ENCODE results near the gene RAB40A. TPM values are rescaled to one million over a fixed set of nuclear protein-coding genes. Genes with fewer than 3 reads are reported as not detected.

RAB40A gene
- total RNA-seq, 1 experiment from 2014 or later, result not detected

- TF ChIP-seq ZNF274 (IDR thresholded peaks at IDR 0.05; ENCODE audit: low read depth, low read length) (no peak), CTCF (IDR thresholded peaks at IDR 0.05 in 2 of 3, conservative IDR thresholded peaks at IDR 0.05 in 1 of 3; ENCODE audit: borderline replicate concordance in 1 of 3, insufficient read depth in 1 of 3, low read depth in 2 of 3, low read length in 2 of 3) (no peak), POLR2AphosphoS5 (IDR thresholded peaks at IDR 0.05; ENCODE audit: low read depth, low read length) (no peak)
Measured at GRCh38 chrX:103510031-103510430, 9.3 kb downstream of the RAB40A start (continued).

GRCh38 chrX:103503853-103504207 lies 15.5 kb downstream of the RAB40A start:
- no peaks in the 10 kb centered on the region for H3K79me2 ChIP-seq (ENCODE audit: insufficient read depth, low read length)
- POLR2A ChIA-PET, result no interaction called here
- H3K36me3 ChIP-seq (ENCODE audit: control insufficient read depth in 1 of 2, insufficient read depth in 2 of 2, low read length in 2 of 2), result no peaks in the 10 kb centered on the region
- no peak for TF ChIP-seq EGR1 (IDR thresholded peaks at IDR 0.05; ENCODE audit: low read depth)
- no peak for TF ChIP-seq FOSL1 (IDR thresholded peaks at IDR 0.05; ENCODE audit: low read depth)
- TF ChIP-seq REST (IDR thresholded peaks at IDR 0.05; ENCODE audit: low read depth), result no peak
- TF ChIP-seq SRF (IDR thresholded peaks at IDR 0.05; ENCODE audit: low read depth), result no peak
- no peak for TF ChIP-seq TCF7L2 (IDR thresholded peaks at IDR 0.05; ENCODE audit: borderline replicate concordance, extremely low read depth, insufficient read depth, insufficient read length)
- no peak for TF ChIP-seq POLR2A (IDR thresholded peaks at IDR 0.05; ENCODE audit: borderline replicate concordance, extremely low read depth, insufficient read depth, insufficient read length)
- no peak for TF ChIP-seq ZBTB33 (IDR thresholded peaks at IDR 0.05; ENCODE audit: extremely low read depth, insufficient replicate concordance, low read length)
- no peak for TF ChIP-seq MAX (IDR thresholded peaks at IDR 0.05)
- no peak for TF ChIP-seq EZH2 (IDR thresholded peaks at IDR 0.05)
- TF ChIP-seq RAD21 (IDR thresholded peaks at IDR 0.05; ENCODE audit: low read depth), result no peak
- TF ChIP-seq SIN3A (IDR thresholded peaks at IDR 0.05; ENCODE audit: low read depth), result no peak
- no peak for TF ChIP-seq YY1 (IDR thresholded peaks at IDR 0.05; ENCODE audit: extremely low read depth, insufficient replicate concordance, low read depth, low read length)
- no peak for TF ChIP-seq JUND (IDR thresholded peaks at IDR 0.05)
- no peak for TF ChIP-seq CBX3 (IDR thresholded peaks at IDR 0.05; ENCODE audit: low read depth)
- no peak for TF ChIP-seq ATF3 (IDR thresholded peaks at IDR 0.05)
- TF ChIP-seq EZH2phosphoT487 (IDR thresholded peaks at IDR 0.05; ENCODE audit: borderline replicate concordance), result no peak
- RAD21 ChIA-PET (ENCODE audit: low non-redundant PET in 1 of 2, low total read pairs in 2 of 2, uncharacterized antibody in 2 of 2, unreplicated experiment in 2 of 2), result no interaction called here
- H3K4me1 ChIP-seq (ENCODE audit: control insufficient read depth in 1 of 2, insufficient read depth in 2 of 2, low read length in 2 of 2), result no peaks in the 10 kb centered on the region
- CTCF ChIA-PET, result no interaction called here
- H3K27ac ChIP-seq (ENCODE audit: low read depth, low read length), result no peak overlapping the region
- ATAC-seq, result no peak
- no peaks in the 10 kb centered on the region for H3K9me2 ChIP-seq (ENCODE audit: insufficient read depth)
- intact Hi-C loops (cut with micrococcal nuclease), result no loop called here
- H2AFZ ChIP-seq (ENCODE audit: low read depth, low read length, poor library complexity, severe bottlenecking), result no peak overlapping the region
- no peak for DNase-seq (ENCODE audit: low read depth, low spot score)
- BruUV-seq (replicated peaks), result no TSS peak
- H3K4me3 ChIP-seq (replicated peaks in 1 of 2; ENCODE audit: low read depth in 1 of 2, low read length in 2 of 2), result no peak overlapping the region
- H3K27me3 ChIP-seq (ENCODE audit: insufficient read depth, low read length), result no peaks in the 10 kb centered on the region
- no peaks in the 10 kb centered on the region for H3K9me3 ChIP-seq (ENCODE audit: control insufficient read depth in 1 of 2, insufficient read depth in 1 of 2, low read depth in 1 of 2, low read length in 2 of 2)
- H3K4me2 ChIP-seq (ENCODE audit: low read length), result no peak overlapping the region
- H4K20me1 ChIP-seq (ENCODE audit: insufficient read depth), result no peaks in the 10 kb centered on the region
- H3K9ac ChIP-seq (ENCODE audit: low read length), result no peak overlapping the region
